OCI-M2 (cell line): ENCODE data around the gene ADCY2.
"Not testable (repeated sequence)": the region's sequence is repeated elsewhere in the genome, so short reads cannot be mapped to it uniquely, and the experiment has no call there.

Experiments used
- DNase-seq: peaks from one replicate; lab custom pipeline; 2025; ENCODE audit not compliant: unreplicated experiment; lab: John Stamatoyannopoulos, UW

Gene ADCY2

DNA sequence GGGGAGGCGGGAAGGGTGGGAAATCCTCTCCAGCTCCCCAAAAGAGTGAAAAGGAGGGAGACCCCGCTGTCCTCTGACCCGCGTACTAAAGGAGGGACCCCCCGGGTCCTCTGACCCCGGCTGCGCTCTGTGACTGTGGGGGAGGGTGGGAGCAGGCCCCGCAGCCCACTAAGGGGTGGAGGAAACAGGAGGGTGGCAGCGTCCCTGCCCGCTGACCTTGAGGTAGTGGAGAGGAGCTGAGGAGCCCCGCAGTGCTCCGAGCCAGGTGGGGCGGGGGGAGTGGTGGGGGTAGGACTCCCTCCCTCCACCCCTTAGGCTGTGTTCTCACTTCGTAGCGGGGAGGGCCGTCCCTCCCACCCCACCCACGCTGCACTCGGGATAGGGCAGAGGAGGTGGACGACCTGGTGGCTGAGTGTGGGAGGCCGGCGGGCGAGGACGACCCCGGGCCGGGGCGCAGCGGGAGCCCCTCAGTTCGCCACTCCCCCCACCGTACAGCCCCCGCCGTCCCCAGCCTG is 449 bp upstream of the ADCY2 start:
- no peak for DNase-seq

GRCh38 chr5:7396713-7397454 is 946 bp downstream of the ADCY2 start:
- DNase-seq: no peak

- no peak for DNase-seq
These were observed 2.0 kb downstream of the ADCY2 start for GRCh38 chr5:7397937-7398336.

- no peak for DNase-seq
These were observed 2.8 kb downstream of the ADCY2 start for GRCh38 chr5:7398596-7399280.

DNA sequence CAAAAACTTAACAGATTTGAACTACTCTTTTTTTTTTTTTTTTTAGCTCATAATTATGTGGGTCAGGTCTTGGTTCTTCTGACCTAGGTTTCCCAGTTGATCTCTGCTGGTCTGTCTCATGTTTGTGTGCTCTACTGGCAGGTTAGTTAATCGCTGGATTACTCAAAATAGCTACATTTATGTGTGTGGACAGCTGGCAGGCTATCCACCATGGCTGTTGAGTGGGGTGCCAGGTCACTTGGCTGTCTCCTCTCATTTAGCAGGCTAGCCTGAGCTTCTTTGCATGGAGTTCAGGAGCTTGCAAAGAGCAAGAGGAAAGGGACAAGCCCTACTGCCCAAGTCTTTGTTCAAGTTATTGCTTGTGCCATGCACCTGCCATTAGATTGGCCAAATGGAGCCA is 9.3 kb downstream of the ADCY2 start:
- DNase-seq: no peak

GRCh38 chr5:7410936-7411511 is 15.1 kb downstream of the ADCY2 start:
- DNase-seq: no peak

GRCh38 chr5:7412409-7412808 is 16.5 kb downstream of the ADCY2 start:
- DNase-seq: no peak

GRCh38 chr5:7415123-7415522 is 19.2 kb downstream of the ADCY2 start:
- DNase-seq: no peak

- no peak for DNase-seq
These were observed 19.9 kb downstream of the ADCY2 start for GRCh38 chr5:7415587-7416535.

- no peak for DNase-seq
These were observed 22.3 kb downstream of the ADCY2 start for GRCh38 chr5:7418276-7418675.

GRCh38 chr5:7419367-7419766 is 23.4 kb downstream of the ADCY2 start:
- DNase-seq: no peak

DNA sequence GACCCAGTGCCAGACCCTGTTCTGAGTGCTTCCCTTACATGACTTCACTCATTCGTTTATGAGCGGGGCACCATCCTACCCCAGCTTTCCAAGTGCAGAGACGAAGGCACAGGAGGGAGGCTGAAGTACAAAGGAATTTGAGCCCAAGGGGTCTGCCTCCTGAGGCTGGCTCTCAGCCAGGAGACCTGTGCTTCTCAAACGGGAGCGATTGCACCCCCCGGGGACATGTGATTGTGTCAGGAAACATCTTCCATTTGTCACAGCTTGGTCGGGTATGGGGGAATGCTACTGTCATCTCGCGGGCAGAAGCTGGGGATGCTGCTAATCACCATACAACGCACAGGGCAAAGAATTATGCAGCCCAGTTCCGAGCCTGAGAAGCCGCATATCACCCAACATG is 23.9 kb downstream of the ADCY2 start:
- DNase-seq: no peak

- DNase-seq: no peak
These were observed 24.8 kb downstream of the ADCY2 start for GRCh38 chr5:7420510-7421280.

GRCh38 chr5:7422316-7423106 is 26.6 kb downstream of the ADCY2 start:
- no peak for DNase-seq

- DNase-seq: not testable (repeated sequence)
These were observed 27.3 kb downstream of the ADCY2 start for GRCh38 chr5:7423231-7423630.

- no peak for DNase-seq
These were observed 29.9 kb downstream of the ADCY2 start for GRCh38 chr5:7425830-7426229.

DNA sequence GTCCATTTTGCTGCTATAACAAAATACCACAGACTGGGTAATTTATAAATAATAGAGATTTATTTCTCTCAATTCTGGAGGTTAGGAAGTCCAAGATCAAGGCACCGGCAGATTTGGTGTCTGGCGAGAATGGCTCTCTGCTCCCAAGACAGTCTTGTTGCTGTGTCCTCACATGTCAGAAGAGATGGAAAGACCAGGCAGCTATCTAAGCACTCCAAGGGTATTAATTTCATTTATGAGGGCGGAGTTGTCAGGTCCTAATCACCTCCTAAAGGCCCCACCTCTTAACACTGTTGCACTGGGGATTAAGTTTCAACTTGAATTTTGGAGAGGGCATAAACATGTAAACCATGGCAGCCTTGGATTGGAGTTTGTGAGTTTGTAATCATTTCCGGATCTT is 30.3 kb downstream of the ADCY2 start:
- DNase-seq: no peak

- DNase-seq: no peak
These were observed 39.0 kb downstream of the ADCY2 start for GRCh38 chr5:7434914-7435313.

- no peak for DNase-seq
These were observed 39.6 kb downstream of the ADCY2 start for GRCh38 chr5:7435503-7435902.
